ENCODE results near the gene PAK1.

DNA sequence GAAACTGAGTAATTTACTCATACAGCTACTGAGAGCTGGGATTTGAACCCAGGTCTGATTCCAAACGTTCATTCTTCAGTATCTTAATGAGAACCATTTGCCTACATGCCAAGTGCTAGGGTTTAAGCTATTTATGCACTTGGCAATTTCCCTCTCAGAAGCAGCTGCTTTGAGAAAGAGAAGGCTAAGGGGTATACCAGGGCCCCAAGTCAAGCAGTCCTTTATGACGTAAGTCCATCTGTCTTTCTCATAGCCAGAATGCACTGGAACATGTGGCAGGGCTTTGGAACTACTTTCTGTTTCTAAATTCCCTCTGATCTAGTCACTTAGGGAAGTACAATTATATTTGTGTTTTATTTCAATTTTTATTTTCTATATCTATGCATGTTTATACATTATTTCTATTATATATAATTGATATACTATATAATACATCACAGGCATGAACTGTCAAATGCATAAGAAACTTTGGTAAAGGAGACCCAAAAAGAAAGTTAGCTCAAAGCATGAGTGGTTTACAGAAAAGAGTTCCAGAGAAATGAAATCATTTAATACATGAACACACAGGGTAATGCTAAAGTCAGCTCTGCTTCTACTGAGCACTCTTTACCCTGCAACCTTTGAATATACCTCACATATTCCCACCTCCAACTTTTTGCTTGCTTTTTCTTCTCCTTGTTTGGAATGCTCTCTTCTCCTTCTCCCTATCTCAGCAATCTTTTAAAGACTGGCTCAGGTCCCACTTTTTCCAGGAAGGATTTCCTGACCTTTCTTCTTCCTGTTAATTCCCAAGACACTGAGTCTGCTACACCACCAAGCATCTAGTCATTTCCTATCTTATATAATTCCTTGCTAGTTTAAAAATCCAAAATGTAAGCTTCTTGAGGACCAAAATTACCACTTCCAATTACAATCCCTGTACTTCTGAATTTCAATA lies 91.9 kb downstream of the PAK1 start:
- TF ChIP-seq, protein P1, sequence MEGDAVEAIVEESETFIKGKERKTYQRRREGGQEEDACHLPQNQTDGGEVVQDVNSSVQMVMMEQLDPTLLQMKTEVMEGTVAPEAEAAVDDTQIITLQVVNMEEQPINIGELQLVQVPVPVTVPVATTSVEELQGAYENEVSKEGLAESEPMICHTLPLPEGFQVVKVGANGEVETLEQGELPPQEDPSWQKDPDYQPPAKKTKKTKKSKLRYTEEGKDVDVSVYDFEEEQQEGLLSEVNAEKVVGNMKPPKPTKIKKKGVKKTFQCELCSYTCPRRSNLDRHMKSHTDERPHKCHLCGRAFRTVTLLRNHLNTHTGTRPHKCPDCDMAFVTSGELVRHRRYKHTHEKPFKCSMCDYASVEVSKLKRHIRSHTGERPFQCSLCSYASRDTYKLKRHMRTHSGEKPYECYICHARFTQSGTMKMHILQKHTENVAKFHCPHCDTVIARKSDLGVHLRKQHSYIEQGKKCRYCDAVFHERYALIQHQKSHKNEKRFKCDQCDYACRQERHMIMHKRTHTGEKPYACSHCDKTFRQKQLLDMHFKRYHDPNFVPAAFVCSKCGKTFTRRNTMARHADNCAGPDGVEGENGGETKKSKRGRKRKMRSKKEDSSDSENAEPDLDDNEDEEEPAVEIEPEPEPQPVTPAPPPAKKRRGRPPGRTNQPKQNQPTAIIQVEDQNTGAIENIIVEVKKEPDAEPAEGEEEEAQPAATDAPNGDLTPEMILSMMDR (IDR thresholded peaks at IDR 0.05) = no peak
- no peak for TF ChIP-seq POLR2A (IDR thresholded peaks at IDR 0.05)
